ENCODE measurements around the gene GRWD1. TPM values are rescaled to one million over a fixed set of nuclear protein-coding genes. Genes with fewer than 3 reads are reported as not detected.
A peak's percentile ranks its signal among the peaks of the same experiment; 100 is the strongest.

The GRWD1 gene
- total RNA-seq, 2 experiments from 2014 or later = 38.8 to 45.3 TPM

DNA sequence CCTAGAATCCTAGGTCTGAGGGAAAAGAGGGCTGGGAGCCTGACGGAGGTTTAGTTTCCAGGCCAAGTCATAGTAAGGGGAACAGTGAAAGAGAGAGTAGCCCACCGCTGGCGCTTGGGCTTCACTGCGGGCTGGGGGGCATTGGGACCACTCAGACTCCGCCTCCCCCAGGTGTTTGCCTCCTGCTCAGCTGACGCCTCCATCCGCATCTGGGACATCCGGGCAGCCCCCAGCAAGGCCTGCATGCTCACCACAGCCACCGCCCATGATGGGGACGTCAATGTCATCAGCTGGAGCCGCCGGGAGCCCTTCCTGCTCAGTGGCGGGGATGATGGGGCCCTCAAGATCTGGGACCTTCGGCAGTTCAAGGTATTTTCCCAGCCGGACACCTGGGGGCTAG is 5.1 kb downstream of the GRWD1 start:
- no peak for DNase-seq
- CTCF ChIA-PET = interaction anchor here (1.0 kb wide), 1 partner anchor 159 kb away, joined by 3 read pairs; no protein-coding TSS in a partner anchor
- Mint-ChIP-seq H3K9me3 (no peaks in the 10 kb centered on the region), H3K27me3 (no peaks in the 10 kb centered on the region), H3K4me3 (no peak overlapping the region), H3K27ac (no peak overlapping the region), H3K4me1 (ENCODE audit: low read depth) (peaks cover 22% of the 10 kb centered on the region), H3K36me3 (peaks cover 31% of the 10 kb centered on the region)
- intact Hi-C loops (cut with micrococcal nuclease) = no loop called here
- POLR2A ChIA-PET = no interaction called here

DNA sequence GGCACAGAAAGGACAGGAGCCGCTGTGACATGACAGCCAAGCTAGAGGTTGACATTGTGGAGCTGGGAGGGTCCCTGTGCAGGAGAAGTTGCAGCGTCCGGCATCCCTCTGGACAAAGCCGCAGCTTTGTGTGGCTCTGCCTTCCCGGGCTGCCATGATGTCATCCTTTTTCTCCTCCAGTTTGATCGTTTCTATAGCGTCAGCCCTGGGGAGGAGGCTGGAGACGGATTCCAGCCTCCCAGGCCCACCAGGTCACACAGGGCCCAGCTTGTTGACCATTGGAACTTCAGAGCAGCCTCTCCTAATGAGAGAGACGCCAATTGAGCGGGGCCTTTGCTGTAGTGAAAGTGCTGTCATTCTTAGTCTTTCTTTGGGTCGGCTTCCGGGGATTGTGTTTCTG is 5.8 kb downstream of the GRWD1 start:
- Mint-ChIP-seq H3K9me3 (no peaks in the 10 kb centered on the region), H3K27ac (no peak overlapping the region), H3K4me1 (ENCODE audit: low read depth) (peaks cover 20% of the 10 kb centered on the region), H3K27me3 (no peaks in the 10 kb centered on the region), H3K4me3 (no peak overlapping the region), H3K36me3 (peaks cover 29% of the 10 kb centered on the region)
- no peak for DNase-seq
- ChIA-PET POLR2A (no interaction called here), CTCF (interaction anchor here (1.0 kb wide), 1 partner anchor 160 kb away, joined by 3 read pairs; no protein-coding TSS in a partner anchor)
- intact Hi-C loops (cut with micrococcal nuclease) = no loop called here

DNA sequence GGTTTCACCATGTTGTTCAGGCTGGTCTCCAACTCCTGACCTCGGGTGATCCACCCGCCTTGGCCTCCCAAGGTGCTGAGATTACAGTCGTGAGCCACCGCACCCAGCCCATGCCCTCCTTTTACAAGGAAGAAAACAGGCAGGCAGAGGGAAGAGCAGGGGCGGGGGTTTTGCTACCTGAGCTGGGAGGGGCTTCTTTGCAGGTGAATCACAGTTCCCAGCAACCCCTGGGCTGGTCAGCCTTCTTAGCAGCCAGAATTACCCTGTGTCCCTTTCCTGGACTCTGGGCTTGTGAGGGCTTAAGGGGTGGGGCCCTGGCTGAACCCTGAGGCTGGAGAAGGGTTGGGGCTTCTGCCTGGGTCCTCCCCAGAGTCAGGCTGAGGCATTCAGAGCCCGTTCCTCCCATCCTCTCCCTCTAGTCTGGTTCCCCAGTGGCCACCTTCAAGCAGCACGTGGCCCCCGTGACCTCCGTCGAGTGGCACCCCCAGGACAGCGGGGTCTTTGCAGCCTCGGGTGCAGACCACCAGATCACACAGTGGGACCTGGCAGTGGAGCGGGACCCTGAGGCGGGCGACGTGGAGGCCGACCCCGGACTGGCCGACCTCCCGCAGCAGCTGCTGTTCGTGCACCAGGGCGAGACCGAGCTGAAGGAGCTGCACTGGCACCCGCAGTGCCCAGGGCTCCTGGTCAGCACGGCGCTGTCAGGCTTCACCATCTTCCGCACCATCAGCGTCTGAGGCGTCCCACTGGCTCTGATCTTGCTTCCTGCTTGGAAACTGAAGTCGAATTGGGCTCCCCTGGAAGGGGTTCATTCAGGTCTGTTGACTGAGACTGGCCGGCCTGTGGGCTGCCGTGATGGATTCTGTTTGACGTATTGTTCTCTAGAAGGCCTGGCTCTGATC is 6.8 kb downstream of the GRWD1 start:
- CTCF ChIA-PET = no interaction called here
- no peaks in the 10 kb centered on the region for H3K9me3 Mint-ChIP-seq
- no peak overlapping the region for H3K4me3 Mint-ChIP-seq
- POLR2A ChIA-PET = no interaction called here
- no peaks in the 10 kb centered on the region for H3K27me3 Mint-ChIP-seq
- H3K4me1 Mint-ChIP-seq (ENCODE audit: low read depth) = peaks cover 13% of the 10 kb centered on the region
- no peak overlapping the region for H3K27ac Mint-ChIP-seq
- intact Hi-C loops (cut with micrococcal nuclease) = no loop called here
- H3K36me3 Mint-ChIP-seq = peaks cover 32% of the 10 kb centered on the region
- no peak for DNase-seq

DNA sequence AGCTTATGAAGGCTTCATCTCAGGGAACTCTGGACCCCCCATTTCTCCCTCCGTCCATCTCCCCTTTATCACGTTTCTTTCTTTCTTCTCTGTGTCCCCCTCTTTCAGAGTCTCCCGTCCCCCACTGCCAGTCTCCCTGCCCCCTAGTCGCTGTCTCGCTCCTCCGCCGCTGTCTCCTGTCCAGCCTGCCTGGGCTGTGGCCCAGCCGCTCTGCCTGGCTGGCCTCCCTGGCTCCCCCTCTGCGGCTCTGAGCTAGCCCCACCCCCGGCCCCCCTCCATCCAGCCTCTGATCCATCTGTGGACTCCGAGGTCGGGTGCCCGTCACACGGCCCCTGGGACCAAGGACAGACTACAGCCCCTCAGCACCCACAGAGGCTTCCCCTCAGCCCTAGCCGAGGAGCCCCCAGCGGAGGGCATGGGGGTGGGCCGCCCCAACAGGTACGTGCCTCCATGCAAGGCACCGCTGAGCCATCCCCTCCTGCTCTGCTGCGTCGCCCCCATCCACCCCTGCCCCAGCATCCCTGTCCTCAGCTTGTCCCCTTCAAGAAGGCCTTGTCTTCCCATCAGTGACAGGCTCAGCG is 8.5 kb downstream of the GRWD1 start:
- Mint-ChIP-seq H3K4me3 (no peak overlapping the region), H3K9me3 (no peaks in the 10 kb centered on the region), H3K36me3 (peaks cover 23% of the 10 kb centered on the region), H3K4me1 (ENCODE audit: low read depth) (peaks cover 7% of the 10 kb centered on the region), H3K27ac (no peak overlapping the region), H3K27me3 (no peaks in the 10 kb centered on the region)
- DNase-seq = no peak
- intact Hi-C loops (cut with micrococcal nuclease) = no loop called here
- POLR2A ChIA-PET = no interaction called here
- CTCF ChIA-PET = no interaction called here

DNA sequence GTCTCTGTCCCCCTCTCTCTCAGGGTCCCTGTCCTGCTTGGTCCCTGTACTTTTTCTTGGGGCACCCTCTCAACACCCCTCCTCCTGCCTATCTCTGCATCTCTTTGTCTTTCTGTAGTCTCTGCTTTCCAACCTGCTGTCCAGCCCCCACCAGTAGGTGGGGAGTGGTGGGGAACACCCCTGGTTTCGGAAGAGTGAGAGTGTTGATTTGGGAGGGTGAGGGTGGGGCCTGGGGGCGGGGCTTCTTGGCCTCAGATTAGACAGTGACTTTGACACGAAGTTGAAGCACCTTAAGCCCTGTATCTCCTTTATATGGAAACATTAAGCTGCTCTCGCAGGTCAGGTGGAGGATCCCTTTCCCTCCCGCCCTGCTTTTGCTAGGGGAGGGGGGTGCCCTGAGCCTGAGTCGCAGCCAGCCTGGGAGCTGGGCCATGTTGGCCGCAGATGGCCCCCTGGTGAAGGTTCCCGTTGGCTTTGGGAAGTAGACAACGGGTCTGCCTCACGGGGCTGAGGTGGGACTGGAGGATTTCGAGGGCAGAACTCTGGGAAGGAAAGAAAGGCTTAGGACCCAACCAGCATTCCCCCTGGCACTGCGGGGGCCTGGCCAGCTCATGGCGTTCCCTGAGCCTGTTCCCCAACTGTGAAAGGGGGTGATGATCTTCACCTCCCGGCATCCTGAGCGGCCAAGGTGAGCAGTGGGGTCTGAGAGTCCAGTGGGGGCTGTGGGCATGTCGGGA is 9.6 kb downstream of the GRWD1 start, which contains the start of gene KCNJ14:
KCNJ14 (plus strand) TSS at position 404 of the 737 bp plus-strand sequence. CDS start 6,151 bp downstream, outside the sequence.
- intact Hi-C loops (cut with micrococcal nuclease) = no loop called here

DNA sequence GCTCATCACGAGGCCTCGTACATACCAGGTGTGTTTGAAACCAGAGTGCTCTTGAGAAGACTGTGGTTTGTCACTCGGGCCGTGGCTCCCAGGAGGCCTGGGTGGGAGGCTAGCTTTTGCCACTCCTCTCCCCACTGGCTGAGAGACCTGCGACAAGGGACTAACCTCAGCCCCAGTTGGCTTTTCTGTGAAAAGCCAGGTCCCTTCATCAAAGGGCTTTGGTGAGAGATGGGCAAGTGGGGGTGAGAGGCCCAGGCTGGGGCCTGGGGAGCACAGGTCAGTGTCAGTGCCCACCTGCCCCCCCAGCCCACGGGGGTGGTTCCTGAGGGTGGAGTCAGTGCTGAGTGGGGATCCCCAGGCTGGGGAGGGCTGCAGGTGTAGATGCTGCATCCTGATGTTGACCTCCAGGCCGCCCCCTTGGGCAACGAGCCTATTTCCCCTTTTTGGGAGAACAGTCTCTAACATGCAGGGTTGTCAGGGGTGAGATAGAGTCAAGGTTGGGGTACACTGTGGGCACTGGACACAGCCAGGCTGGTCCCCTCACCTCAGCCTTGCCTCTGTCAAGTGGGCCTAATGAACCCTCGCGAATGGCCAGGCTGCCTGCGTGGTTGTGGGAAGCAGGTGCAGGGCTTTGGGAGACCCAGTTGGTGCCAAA is 10.3 kb downstream of the GRWD1 start:
- CTCF ChIA-PET = no interaction called here
- H3K9me3 Mint-ChIP-seq = no peaks in the 10 kb centered on the region
- intact Hi-C loops (cut with micrococcal nuclease) = no loop called here
- no peaks in the 10 kb centered on the region for H3K27me3 Mint-ChIP-seq
- DNase-seq = no peak
- no peak overlapping the region for H3K4me3 Mint-ChIP-seq
- POLR2A ChIA-PET = no interaction called here
- peaks cover 7% of the 10 kb centered on the region for H3K4me1 Mint-ChIP-seq (ENCODE audit: low read depth)
- H3K27ac Mint-ChIP-seq = no peak overlapping the region
- peaks cover 21% of the 10 kb centered on the region for H3K36me3 Mint-ChIP-seq

More for the DNA sequence above, 9.6 kb downstream of the GRWD1 start, which contains the start of gene KCNJ14:
- Mint-ChIP-seq H3K27me3 (no peaks in the 10 kb centered on the region), H3K27ac (no peak within 1 kb of the TSS), H3K36me3 (peaks cover 21% of the 10 kb centered on the region), H3K9me3 (no peaks in the 10 kb centered on the region), H3K4me3 (no peak within 1 kb of the TSS), H3K4me1 (ENCODE audit: low read depth) (peaks cover 7% of the 10 kb centered on the region)
- CTCF ChIA-PET = no interaction called here
- POLR2A ChIA-PET = no interaction called here
- DNase-seq = no peak

DNA sequence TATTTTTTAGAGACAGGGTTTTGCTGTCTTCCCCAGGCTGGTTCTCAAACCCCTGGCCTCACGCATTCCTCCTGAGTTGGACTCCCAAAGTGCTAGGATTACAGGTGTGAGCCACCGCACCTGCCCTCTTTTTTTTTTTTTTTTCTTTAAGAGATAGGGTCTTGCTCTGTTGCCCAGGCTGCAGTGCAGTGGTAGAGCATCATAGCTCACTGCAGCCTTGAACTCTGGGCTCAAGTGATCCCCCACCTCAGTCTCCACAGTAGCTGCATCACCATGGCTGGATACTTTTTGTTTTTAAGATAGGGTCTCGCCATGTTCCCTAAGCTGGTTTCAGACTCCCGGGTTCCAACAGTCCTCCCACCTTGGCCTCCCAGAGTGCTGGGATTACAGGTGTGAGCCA is 11.1 kb downstream of the GRWD1 start:
- H3K36me3 Mint-ChIP-seq = peaks cover 18% of the 10 kb centered on the region
- H3K27me3 Mint-ChIP-seq = no peaks in the 10 kb centered on the region
- H3K9me3 Mint-ChIP-seq = no peaks in the 10 kb centered on the region
- no peak for DNase-seq
- H3K4me3 Mint-ChIP-seq = no peak overlapping the region
- POLR2A ChIA-PET = interaction anchor here (0.6 to 1.2 kb wide), 2 partner anchors 9 to 282 kb away, joined by 3 to 5 read pairs; no protein-coding TSS in a partner anchor
- intact Hi-C loops (cut with micrococcal nuclease) = no loop called here
- CTCF ChIA-PET = interaction anchor here (0.7 to 0.9 kb wide), 2 partner anchors 31 to 127 kb away, joined by 3 to 4 read pairs; no protein-coding TSS in a partner anchor
- H3K27ac Mint-ChIP-seq = no peak overlapping the region
- peaks cover 7% of the 10 kb centered on the region for H3K4me1 Mint-ChIP-seq (ENCODE audit: low read depth)

DNA sequence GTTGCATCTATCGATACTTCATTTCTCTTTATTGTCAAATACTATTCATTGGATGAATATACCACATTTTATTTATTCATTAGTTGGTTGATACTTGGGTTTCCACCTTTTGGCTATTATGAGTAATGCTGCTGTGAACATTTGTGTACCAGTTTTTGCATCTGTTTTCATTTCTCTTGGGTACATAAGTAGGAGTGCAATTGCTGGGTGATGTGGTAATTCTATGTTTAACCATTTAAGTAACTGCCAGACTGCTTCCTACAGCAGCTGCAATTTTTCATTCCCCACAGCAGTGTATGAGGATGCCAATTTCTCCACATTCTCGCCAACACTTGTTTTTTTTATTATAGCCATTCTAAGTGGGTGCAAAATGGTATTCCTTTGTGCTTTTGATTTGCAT is 12.2 kb downstream of the GRWD1 start:
- ChIA-PET POLR2A (interaction anchor here (1.2 kb wide), 1 partner anchor 10 kb away, joined by 5 read pairs; no protein-coding TSS in a partner anchor), CTCF (no interaction called here)
- DNase-seq = no peak
- peaks cover 22% of the 10 kb centered on the region for H3K36me3 Mint-ChIP-seq
- peaks cover 7% of the 10 kb centered on the region for H3K4me1 Mint-ChIP-seq (ENCODE audit: low read depth)
- intact Hi-C loops (cut with micrococcal nuclease) = no loop called here
- H3K27me3 Mint-ChIP-seq = no peaks in the 10 kb centered on the region
- no peaks in the 10 kb centered on the region for H3K9me3 Mint-ChIP-seq
- no peak overlapping the region for H3K4me3 Mint-ChIP-seq
- H3K27ac Mint-ChIP-seq = no peak overlapping the region

DNA sequence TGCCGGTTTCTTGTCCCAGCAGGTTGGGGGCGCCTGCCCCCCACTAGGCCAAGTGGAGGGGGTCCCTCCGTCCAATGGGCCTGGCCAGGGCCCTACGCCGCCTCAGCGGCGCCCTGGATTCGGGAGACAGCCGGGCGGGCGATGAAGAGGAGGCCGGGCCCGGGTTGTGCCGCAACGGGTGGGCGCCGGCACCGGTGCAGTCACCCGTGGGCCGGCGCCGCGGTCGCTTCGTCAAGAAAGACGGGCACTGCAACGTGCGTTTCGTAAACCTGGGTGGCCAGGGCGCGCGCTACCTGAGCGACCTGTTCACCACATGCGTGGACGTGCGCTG is 15.8 kb downstream of the GRWD1 start:
- peaks cover 8% of the 10 kb centered on the region for H3K4me1 Mint-ChIP-seq (ENCODE audit: low read depth)
- H3K27ac Mint-ChIP-seq = no peak overlapping the region
- CTCF ChIA-PET = no interaction called here
- POLR2A ChIA-PET = no interaction called here
- H3K36me3 Mint-ChIP-seq = peaks cover 19% of the 10 kb centered on the region
- no peaks in the 10 kb centered on the region for H3K27me3 Mint-ChIP-seq
- intact Hi-C loops (cut with micrococcal nuclease) = no loop called here
- no peaks in the 10 kb centered on the region for H3K9me3 Mint-ChIP-seq
- no peak for DNase-seq
- no peak overlapping the region for H3K4me3 Mint-ChIP-seq

DNA sequence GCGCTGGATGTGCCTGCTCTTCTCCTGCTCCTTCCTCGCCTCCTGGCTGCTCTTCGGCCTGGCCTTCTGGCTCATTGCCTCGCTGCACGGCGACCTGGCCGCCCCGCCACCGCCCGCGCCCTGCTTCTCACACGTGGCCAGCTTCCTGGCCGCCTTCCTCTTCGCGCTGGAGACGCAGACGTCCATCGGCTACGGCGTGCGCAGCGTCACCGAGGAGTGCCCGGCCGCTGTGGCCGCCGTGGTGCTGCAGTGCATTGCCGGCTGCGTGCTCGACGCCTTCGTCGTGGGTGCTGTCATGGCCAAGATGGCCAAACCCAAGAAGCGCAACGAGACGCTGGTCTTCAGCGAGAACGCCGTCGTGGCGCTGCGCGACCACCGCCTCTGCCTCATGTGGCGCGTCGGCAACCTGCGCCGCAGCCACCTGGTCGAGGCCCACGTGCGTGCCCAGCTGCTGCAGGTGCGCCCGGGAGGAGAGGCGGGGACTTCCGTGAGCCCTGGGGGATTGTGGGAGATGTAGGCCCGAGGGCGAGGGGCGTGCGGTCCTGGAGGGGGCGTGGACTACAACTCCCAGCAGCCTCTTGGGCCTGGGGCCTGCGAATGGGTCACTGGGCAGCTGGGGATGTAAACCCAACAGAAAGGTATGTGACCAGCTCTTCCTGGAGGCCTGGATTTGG is 16.3 kb downstream of the GRWD1 start:
- Mint-ChIP-seq H3K4me1 (ENCODE audit: low read depth) (peaks cover 8% of the 10 kb centered on the region), H3K9me3 (no peaks in the 10 kb centered on the region), H3K36me3 (peaks cover 17% of the 10 kb centered on the region), H3K27ac (no peak overlapping the region), H3K27me3 (no peaks in the 10 kb centered on the region), H3K4me3 (no peak overlapping the region)
- intact Hi-C loops (cut with micrococcal nuclease) = no loop called here
- CTCF ChIA-PET = interaction anchor here (0.7 to 0.8 kb wide), 2 partner anchors 128 to 212 kb away, joined by 3 read pairs; no protein-coding TSS in a partner anchor
- DNase-seq = peak; percentile 25
- POLR2A ChIA-PET = no interaction called here

DNA sequence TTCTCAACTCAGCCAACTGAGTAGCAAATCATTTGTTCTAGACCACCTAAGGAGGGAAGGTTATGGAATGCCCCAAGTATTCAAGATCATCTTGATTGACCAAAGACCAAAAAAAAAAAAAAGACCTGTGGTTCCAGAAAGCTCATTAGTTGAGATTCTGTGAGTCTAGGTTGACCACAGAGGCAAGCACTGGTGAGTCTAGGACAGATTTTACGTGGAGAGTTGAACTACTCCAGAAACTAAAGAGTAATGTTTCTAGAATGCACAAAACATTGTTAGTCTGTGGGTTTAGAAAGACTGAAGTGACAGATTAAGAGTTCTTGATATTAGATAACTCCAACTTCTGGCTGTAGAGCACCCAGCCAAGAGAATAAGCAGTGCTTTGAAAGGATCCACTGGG is 19.4 kb downstream of the GRWD1 start:
- H3K4me1 Mint-ChIP-seq (ENCODE audit: low read depth) = peaks cover 20% of the 10 kb centered on the region
- peaks cover 7% of the 10 kb centered on the region for H3K36me3 Mint-ChIP-seq
- H3K4me3 Mint-ChIP-seq = no peak overlapping the region
- intact Hi-C loops (cut with micrococcal nuclease) = no loop called here
- no peak overlapping the region for H3K27ac Mint-ChIP-seq
- POLR2A ChIA-PET = interaction anchor here (0.6 kb wide), 2 partner anchors 19 to 1430 kb away, joined by 3 to 5 read pairs; partner anchors contain the start of gene GRWD1
- no peaks in the 10 kb centered on the region for H3K27me3 Mint-ChIP-seq
- no peaks in the 10 kb centered on the region for H3K9me3 Mint-ChIP-seq
- CTCF ChIA-PET = interaction anchor here (0.6 kb wide), 1 partner anchor 25 kb away, joined by 3 read pairs; no protein-coding TSS in a partner anchor
- no peak for DNase-seq

All from activated CD4-positive, alpha-beta memory T cell treated with anti-CD3 and anti-CD28 coated beads for 36 hours (primary cell).